H1 (cell line): ENCODE data around the gene SYCE3. TPM values are rescaled to one million over a fixed set of nuclear protein-coding genes. Genes with fewer than 3 reads are reported as not detected.

ENCODE experiments used
- KDM5A ChIP-seq: fragments of 200-600 bp; IDR thresholded peaks from 2 replicates; pipeline ENCODE4 v1.7.1; 2012; ENCODE audit warnings: mild to moderate bottlenecking, low read length, inconsistent platforms, mixed read lengths
- RXRA ChIP-seq: IDR thresholded peaks from 2 replicates; pipeline ENCODE4 v1.6.1; 2011; ENCODE audit warnings: low read depth, mild to moderate bottlenecking, low read length, moderate library complexity; ENCODE audit not compliant: insufficient read depth
- SAP30 ChIP-seq: fragments of 300-600 bp; sonication (generic); IDR thresholded peaks from 2 replicates; pipeline ENCODE4 v1.7.1; 2012; ENCODE audit warnings: low read length, moderate library complexity, mild to moderate bottlenecking, inconsistent platforms; ENCODE audit not compliant: insufficient read depth, insufficient replicate concordance
- SIN3A ChIP-seq, 2 experiments: IDR thresholded peaks in 1 of 2; conservative IDR thresholded peaks in 1 of 2; 2 replicates each; pipeline ENCODE4 v1.6.1; 2011 to 2012; ENCODE audit warnings: low read length in 2 of 2, improper control_type of control experiment in 1 of 2, low read depth in 1 of 2, mild to moderate bottlenecking in 1 of 2
- SUZ12 ChIP-seq: fragments of 200-600 bp; sonication (generic); IDR thresholded peaks from 2 replicates; pipeline ENCODE4 v1.6.1; 2012; ENCODE audit warnings: mild to moderate bottlenecking, inconsistent platforms, low read length, moderate library complexity, mixed read lengths
- polyA plus RNA-seq, 7 experiments: library from polyadenylated mRNA; depleted of rRNA in 3 of 7; stranded (reverse) in 5 of 7; unstranded in 2 of 7; fragments of >200 nt in 5 of 7; fragments of 200-250 nt in 2 of 7; gene quantifications; 1 replicate in 5 of 7; 2 replicates in 1 of 7; 4 replicates in 1 of 7; pipeline versions ENCODE4 v1.2.1 to v1.2.3, GENCODE V29; 2011 to 2013; ENCODE audit warnings: missing spikeins in 2 of 7, mixed read lengths in 2 of 7
- total RNA-seq: library from RNA; stranded (reverse); fragmentation: NEBNext Ultra II Directional; extraction: Animal tissue kit (Norgen Biotek cat#: 25700); gene quantifications from 2 replicates; pipeline ENCODE4 v1.2.1, GENCODE V29; 2021
- TF ChIP-seq, protein P1 (sequence below), 3 experiments: IDR thresholded peaks; 1 replicate in 2 of 3; 2 replicates in 1 of 3; pipeline versions ENCODE4 v1.5.1 to v1.6.1; 2011; ENCODE audit warnings: low read length in 3 of 3, mild to moderate bottlenecking in 3 of 3, inconsistent platforms in 2 of 3, low read depth in 1 of 3, moderate library complexity in 1 of 3; ENCODE audit not compliant: insufficient read depth in 1 of 3; ENCODE audit errors: control extremely low read depth in 1 of 3
- TF ChIP-seq, protein P2 (sequence below): IDR thresholded peaks from 2 replicates; pipeline ENCODE4 v1.6.1; 2011; ENCODE audit warnings: low read length, improper control_type of control experiment

SYCE3 gene
- total and polyA plus RNA-seq, 2 of the 8 experiments (the other 6 are each of a cell fraction or from before 2014, with no cell fraction given) = 1.9 TPM; not detected in 1

DNA sequence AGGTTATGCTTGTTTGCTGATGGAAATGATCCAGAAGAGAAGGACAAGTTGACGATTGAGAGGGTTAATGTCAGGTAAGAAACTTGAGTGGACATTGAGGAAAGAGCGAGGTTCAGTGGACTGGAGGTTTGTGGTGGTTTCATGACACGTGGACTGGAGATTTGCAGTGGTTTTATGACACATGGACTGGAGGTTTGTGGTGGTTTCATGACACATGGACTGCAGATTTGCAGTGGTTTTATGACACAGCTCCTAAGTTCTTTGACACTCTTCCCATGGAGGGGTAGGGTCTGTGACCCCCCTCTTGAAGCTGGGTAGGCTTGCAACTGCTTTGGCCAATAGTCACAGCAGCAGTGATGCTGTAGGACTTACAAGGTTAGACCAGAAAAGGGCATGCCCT is 32.5 kb upstream of the SYCE3 start (continued):
- TF ChIP-seq, protein P1, sequence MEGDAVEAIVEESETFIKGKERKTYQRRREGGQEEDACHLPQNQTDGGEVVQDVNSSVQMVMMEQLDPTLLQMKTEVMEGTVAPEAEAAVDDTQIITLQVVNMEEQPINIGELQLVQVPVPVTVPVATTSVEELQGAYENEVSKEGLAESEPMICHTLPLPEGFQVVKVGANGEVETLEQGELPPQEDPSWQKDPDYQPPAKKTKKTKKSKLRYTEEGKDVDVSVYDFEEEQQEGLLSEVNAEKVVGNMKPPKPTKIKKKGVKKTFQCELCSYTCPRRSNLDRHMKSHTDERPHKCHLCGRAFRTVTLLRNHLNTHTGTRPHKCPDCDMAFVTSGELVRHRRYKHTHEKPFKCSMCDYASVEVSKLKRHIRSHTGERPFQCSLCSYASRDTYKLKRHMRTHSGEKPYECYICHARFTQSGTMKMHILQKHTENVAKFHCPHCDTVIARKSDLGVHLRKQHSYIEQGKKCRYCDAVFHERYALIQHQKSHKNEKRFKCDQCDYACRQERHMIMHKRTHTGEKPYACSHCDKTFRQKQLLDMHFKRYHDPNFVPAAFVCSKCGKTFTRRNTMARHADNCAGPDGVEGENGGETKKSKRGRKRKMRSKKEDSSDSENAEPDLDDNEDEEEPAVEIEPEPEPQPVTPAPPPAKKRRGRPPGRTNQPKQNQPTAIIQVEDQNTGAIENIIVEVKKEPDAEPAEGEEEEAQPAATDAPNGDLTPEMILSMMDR (IDR thresholded peaks at IDR 0.05; ENCODE audit: control extremely low read depth in 1 of 3, insufficient read depth in 1 of 3, low read depth in 1 of 3, low read length in 3 of 3) = no peak
- no peak for TF ChIP-seq KDM5A
- no peak for TF ChIP-seq SAP30
- TF ChIP-seq SIN3A (conservative IDR thresholded peaks at IDR 0.05 in 1 of 2, IDR thresholded peaks at IDR 0.05 in 1 of 2; ENCODE audit: low read depth in 1 of 2, low read length in 2 of 2) = no peak
- TF ChIP-seq RXRA = no peak
- TF ChIP-seq, protein P2, sequence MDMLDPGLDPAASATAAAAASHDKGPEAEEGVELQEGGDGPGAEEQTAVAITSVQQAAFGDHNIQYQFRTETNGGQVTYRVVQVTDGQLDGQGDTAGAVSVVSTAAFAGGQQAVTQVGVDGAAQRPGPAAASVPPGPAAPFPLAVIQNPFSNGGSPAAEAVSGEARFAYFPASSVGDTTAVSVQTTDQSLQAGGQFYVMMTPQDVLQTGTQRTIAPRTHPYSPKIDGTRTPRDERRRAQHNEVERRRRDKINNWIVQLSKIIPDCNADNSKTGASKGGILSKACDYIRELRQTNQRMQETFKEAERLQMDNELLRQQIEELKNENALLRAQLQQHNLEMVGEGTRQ = no peak
- TF ChIP-seq SUZ12 = no peak
